ENCODE data around the gene NFU1. TPM values are rescaled to one million over a fixed set of nuclear protein-coding genes. Genes with fewer than 3 reads are reported as not detected.
"Not testable (repeated sequence)": the region's sequence is repeated elsewhere in the genome, so short reads cannot be mapped to it uniquely, and the experiment has no call there.

NFU1 gene
- total RNA-seq, 2 donors from 2014 or later, result 58.4 to 62.0 TPM

GRCh38 chr2:69424419-69424818 lies 12.8 kb downstream of the NFU1 start:
- no peak for DNase-seq
- no peaks in the 10 kb centered on the region for H3K36me3 ChIP-seq
- H3K9me3 ChIP-seq, result no peaks in the 10 kb centered on the region
- no peak overlapping the region for H3K9ac ChIP-seq (ENCODE audit: low read depth in 2 of 2, low read length in 2 of 2)
- no peaks in the 10 kb centered on the region for H3K27me3 ChIP-seq
- H3K27ac ChIP-seq, result no peak overlapping the region
- intact Hi-C loops (cut with DNase I), result no loop called here
- TF ChIP-seq, protein P1, sequence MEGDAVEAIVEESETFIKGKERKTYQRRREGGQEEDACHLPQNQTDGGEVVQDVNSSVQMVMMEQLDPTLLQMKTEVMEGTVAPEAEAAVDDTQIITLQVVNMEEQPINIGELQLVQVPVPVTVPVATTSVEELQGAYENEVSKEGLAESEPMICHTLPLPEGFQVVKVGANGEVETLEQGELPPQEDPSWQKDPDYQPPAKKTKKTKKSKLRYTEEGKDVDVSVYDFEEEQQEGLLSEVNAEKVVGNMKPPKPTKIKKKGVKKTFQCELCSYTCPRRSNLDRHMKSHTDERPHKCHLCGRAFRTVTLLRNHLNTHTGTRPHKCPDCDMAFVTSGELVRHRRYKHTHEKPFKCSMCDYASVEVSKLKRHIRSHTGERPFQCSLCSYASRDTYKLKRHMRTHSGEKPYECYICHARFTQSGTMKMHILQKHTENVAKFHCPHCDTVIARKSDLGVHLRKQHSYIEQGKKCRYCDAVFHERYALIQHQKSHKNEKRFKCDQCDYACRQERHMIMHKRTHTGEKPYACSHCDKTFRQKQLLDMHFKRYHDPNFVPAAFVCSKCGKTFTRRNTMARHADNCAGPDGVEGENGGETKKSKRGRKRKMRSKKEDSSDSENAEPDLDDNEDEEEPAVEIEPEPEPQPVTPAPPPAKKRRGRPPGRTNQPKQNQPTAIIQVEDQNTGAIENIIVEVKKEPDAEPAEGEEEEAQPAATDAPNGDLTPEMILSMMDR (IDR thresholded peaks at IDR 0.05), result no peak
- no peak overlapping the region for H3K4me3 ChIP-seq
- H3K4me1 ChIP-seq, result no peaks in the 10 kb centered on the region

- H3K36me3 ChIP-seq, result no peaks in the 10 kb centered on the region
- TF ChIP-seq, protein P1 (IDR thresholded peaks at IDR 0.05), result no peak
- H3K27me3 ChIP-seq, result no peaks in the 10 kb centered on the region
- H3K9ac ChIP-seq (ENCODE audit: low read depth in 2 of 2, low read length in 2 of 2), result no peak overlapping the region
- intact Hi-C loops (cut with DNase I), result no loop called here
- no peaks in the 10 kb centered on the region for H3K9me3 ChIP-seq
- no peak for DNase-seq
- H3K27ac ChIP-seq, result no peak overlapping the region
- peaks cover 3% of the 10 kb centered on the region for H3K4me1 ChIP-seq
- H3K4me3 ChIP-seq, result no peak overlapping the region
These were observed 15.0 kb downstream of the NFU1 start for GRCh38 chr2:69422198-69422597.

GRCh38 chr2:69419111-69419510 lies 18.1 kb downstream of the NFU1 start:
- H3K9ac ChIP-seq (ENCODE audit: low read depth in 2 of 2, low read length in 2 of 2); H3K27me3 ChIP-seq; H3K4me1 ChIP-seq; intact Hi-C loops (cut with DNase I); H3K4me3 ChIP-seq; H3K36me3 ChIP-seq; H3K27ac ChIP-seq; DNase-seq; H3K9me3 ChIP-seq: not testable (repeated sequence)

- H3K36me3 ChIP-seq, result peaks cover 9% of the 10 kb centered on the region
- H3K9ac ChIP-seq (ENCODE audit: low read depth in 2 of 2, low read length in 2 of 2), result no peak overlapping the region
These were observed 21.1 kb downstream of the NFU1 start for GRCh38 chr2:69416147-69416546.

DNA sequence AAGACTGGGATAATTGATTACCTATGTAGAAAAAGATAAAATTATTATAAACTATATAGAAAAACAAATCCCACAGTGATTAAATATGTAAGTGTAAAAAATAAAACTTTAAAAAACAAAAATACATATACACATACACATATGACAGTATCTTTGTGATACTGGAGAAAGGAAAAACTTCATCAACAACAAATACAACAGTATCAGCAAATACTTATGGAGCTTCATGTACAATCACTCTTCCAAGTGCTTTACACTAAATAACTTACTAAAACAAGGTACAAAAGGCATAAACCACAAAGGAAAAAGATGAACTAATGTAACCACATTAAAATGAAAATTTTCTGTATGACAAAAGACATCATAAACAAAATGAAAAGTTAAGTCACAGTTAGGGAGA lies 26.1 kb downstream of the NFU1 start:
- Histone ChIP-seq H3K9me3 (no peaks in the 10 kb centered on the region), H3K4me1 (no peaks in the 10 kb centered on the region), H3K36me3 (peaks cover 9% of the 10 kb centered on the region), H3K9ac (ENCODE audit: low read depth in 2 of 2, low read length in 2 of 2) (no peak overlapping the region), H3K27me3 (no peaks in the 10 kb centered on the region), H3K4me3 (no peak overlapping the region), H3K27ac (no peak overlapping the region)
- no peak for DNase-seq
- intact Hi-C loops (cut with DNase I), result no loop called here
- TF ChIP-seq, protein P1 (IDR thresholded peaks at IDR 0.05), result no peak

More at GRCh38 chr2:69416147-69416546, 21.1 kb downstream of the NFU1 start:
- intact Hi-C loops (cut with DNase I), result no loop called here
- H3K27ac ChIP-seq, result no peak overlapping the region
- DNase-seq, result no peak
- H3K27me3 ChIP-seq, result no peaks in the 10 kb centered on the region
- no peaks in the 10 kb centered on the region for H3K9me3 ChIP-seq
- H3K4me3 ChIP-seq, result no peak overlapping the region
- H3K4me1 ChIP-seq, result peaks cover 3% of the 10 kb centered on the region
- TF ChIP-seq, protein P1 (IDR thresholded peaks at IDR 0.05), result no peak

- Histone ChIP-seq H3K27ac (no peak overlapping the region), H3K36me3 (no peaks in the 10 kb centered on the region), H3K27me3 (no peaks in the 10 kb centered on the region), H3K9ac (ENCODE audit: low read depth in 2 of 2, low read length in 2 of 2) (no peak overlapping the region), H3K4me3 (no peak overlapping the region), H3K9me3 (no peaks in the 10 kb centered on the region), H3K4me1 (no peaks in the 10 kb centered on the region)
- TF ChIP-seq, protein P1 (IDR thresholded peaks at IDR 0.05), result no peak
- DNase-seq, result no peak
- intact Hi-C loops (cut with DNase I), result no loop called here
These were observed 31.9 kb downstream of the NFU1 start for GRCh38 chr2:69405306-69405705.
